Psoas muscle (tissue), 8 donors: Measurements from ENCODE around the gene MAST2. TPM values are rescaled to one million over a fixed set of nuclear protein-coding genes. Genes with fewer than 3 reads are reported as not detected.
A peak's percentile ranks its signal among the peaks of the same experiment; 100 is the strongest.

Experiments used
- ATAC-seq, 4 donors: fragments of 200-7000 bp; cut with Tn5 transposase; one replicate each; pipeline ENCODE4 v1.9.1; 2020; ENCODE audit warnings: moderate library complexity in 3 of 4, mild to moderate bottlenecking in 2 of 4
- DNase-seq, 2 donors: peaks; one replicate each; pipeline ENCODE4 v3.0.0-alpha.2; 2020
- H3K27ac ChIP-seq: fragments of 200-600 bp; one replicate; pipeline ENCODE4 v1.8.0; 2022
- H3K27me3 ChIP-seq, 3 donors: fragments of 200-600 bp in 1 of 3; one replicate each; pipeline versions ENCODE4 v1.6.1 to v1.8.0; 2013 to 2022; ENCODE audit warnings: low read length in 2 of 3, mild to moderate bottlenecking in 2 of 3, moderate library complexity in 1 of 3; ENCODE audit not compliant: insufficient read depth in 3 of 3
- H3K36me3 ChIP-seq, 2 donors: fragments of 200-600 bp in 1 of 2; one replicate each; pipeline versions ENCODE4 v1.6.1 to v1.8.0; 2013 to 2022; ENCODE audit warnings: low read depth in 1 of 2, mild to moderate bottlenecking in 1 of 2, moderate library complexity in 1 of 2; ENCODE audit not compliant: insufficient read depth in 1 of 2
- H3K4me1 ChIP-seq: fragments of 200-600 bp; one replicate; pipeline ENCODE4 v1.8.0; 2022
- H3K4me3 ChIP-seq: fragments of 200-600 bp; one replicate; pipeline ENCODE4 v1.8.0; 2022; ENCODE audit warnings: mild to moderate bottlenecking
- H3K9me3 ChIP-seq: fragments of 200-600 bp; one replicate; pipeline ENCODE4 v1.8.0; 2022
- WGBS, 3 donors: extraction: QIAGEN DNeasy Blood & Tissue Kit; methylation state at CpG; one replicate each; pipeline versions ENCODE4 v1.1.6 to v1.1.7; 2013; 5-methylcytosine and 5-hydroxymethylcytosine counted together
- intact Hi-C, 2 donors: fragments of 100-400 bp; cut with DNase I; formaldehyde crosslinking; loops; one replicate each; pipeline versions ENCODE4 v1.11.0 to v1.14.2; 2022
- polyA plus RNA-seq, 3 donors: library from polyadenylated mRNA; stranded (reverse); fragments of 200-250 nt; gene quantifications; one replicate each; pipeline ENCODE4 v1.2.3, GENCODE V29; 2013
- total RNA-seq, 4 donors: library from RNA; stranded (reverse); fragmentation: NEBNext Ultra II Directional in 2 of 4; extraction: Animal tissue kit (Norgen Biotek cat#: 25700) in 2 of 4; gene quantifications; one replicate each; pipeline versions ENCODE4 v1.2.1 to v1.2.4, GENCODE V29; 2021 to 2023
- TF ChIP-seq, protein P1 (sequence below): fragments of 200-600 bp; IDR thresholded peaks from one replicate; pipeline ENCODE4 v1.8.0; 2022; ENCODE audit warnings: antibody characterized with exemption
- donor health status: healthy with polysubstance abuse.
- donor health status: DM: no; HTN: no; CAD: no; lungs with moderate emphysema.
- donor health status: Bipolar disorder and iron deficiency.
- donor health status: healthy.
- donor health status: DM: yes; HTN: yes; CAD: no.
- donor health status: DM: no; HTN: no; CAD: no.
- donor health status: DM: no; HTN: no; CAD: no.
- donor health status: DM: yes; HTN: yes; CAD: no.

The MAST2 gene
- total and polyA plus RNA-seq, 7 donors: 97.8 to 266 (median 159) TPM

DNA sequence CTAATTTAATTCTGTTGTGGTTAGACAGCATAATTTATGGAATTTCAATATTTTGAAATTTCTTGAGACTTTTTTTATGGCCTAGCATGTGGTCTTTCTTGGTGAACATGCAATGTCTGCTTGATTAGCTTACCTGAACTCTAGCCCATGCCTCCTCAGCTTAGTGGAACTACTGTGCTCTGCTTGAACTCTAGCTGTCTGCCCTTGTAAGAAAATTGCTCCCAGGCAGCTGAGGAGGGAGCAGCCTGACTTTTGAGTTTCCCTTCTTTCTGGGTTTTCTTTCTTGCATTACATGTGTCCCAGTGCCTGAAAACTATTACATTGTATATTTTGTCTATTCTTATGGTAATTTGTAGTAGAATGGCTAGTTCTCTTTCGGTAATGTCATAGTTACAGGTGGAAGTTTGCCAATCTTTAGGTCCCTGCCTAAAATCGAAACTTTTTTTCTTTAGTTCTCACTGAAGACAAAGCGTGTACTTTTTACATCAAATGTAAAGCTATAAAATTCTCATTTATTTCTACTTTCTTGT, 105.3 kb downstream of the MAST2 start:
- H3K4me1 ChIP-seq: peaks cover 46% of the 10 kb centered on the region
- WGBS, 3 donors: 80 to 84% (median 81%) methylated on average over 3 of the region's 3 CpGs
- TF ChIP-seq, protein P1, sequence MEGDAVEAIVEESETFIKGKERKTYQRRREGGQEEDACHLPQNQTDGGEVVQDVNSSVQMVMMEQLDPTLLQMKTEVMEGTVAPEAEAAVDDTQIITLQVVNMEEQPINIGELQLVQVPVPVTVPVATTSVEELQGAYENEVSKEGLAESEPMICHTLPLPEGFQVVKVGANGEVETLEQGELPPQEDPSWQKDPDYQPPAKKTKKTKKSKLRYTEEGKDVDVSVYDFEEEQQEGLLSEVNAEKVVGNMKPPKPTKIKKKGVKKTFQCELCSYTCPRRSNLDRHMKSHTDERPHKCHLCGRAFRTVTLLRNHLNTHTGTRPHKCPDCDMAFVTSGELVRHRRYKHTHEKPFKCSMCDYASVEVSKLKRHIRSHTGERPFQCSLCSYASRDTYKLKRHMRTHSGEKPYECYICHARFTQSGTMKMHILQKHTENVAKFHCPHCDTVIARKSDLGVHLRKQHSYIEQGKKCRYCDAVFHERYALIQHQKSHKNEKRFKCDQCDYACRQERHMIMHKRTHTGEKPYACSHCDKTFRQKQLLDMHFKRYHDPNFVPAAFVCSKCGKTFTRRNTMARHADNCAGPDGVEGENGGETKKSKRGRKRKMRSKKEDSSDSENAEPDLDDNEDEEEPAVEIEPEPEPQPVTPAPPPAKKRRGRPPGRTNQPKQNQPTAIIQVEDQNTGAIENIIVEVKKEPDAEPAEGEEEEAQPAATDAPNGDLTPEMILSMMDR: no peak
- ATAC-seq: no peak
- H3K4me3 ChIP-seq: no peak overlapping the region
- intact Hi-C loops: no loop called here
- H3K36me3 ChIP-seq: no peaks in the 10 kb centered on the region
- H3K9me3 ChIP-seq: no peaks in the 10 kb centered on the region
- no peak overlapping the region for H3K27ac ChIP-seq
- no peaks in the 10 kb centered on the region for H3K27me3 ChIP-seq
- DNase-seq: no peak

DNA sequence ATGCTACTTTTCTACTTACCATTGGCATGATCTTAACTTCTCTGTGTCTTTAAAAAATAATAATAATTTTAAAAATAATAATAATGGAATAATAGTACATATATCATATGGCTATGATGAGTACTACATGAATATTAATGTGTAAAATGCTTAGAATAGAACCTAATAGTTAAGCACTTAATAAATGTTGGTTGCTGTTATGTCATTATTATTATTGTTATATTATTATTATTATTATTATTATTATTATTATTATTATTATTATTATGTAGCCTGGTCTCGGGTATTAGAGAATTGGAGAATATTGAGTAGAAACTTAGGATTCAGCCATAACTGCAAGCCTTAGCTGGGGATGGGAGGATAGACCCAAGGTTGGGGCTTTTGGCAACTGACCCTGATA, 108.2 kb downstream of the MAST2 start:
- intact Hi-C loops: loop anchor here in 1 of 2 donors (5.0 kb wide), 1 partner anchor 46 kb away; no protein-coding TSS in a partner anchor
- TF ChIP-seq, protein P1: no peak
- WGBS, 3 donors: 95 to 100% (median 100%) methylated on average over 1 of the region's 1 CpG
- no peak for ATAC-seq
- DNase-seq: no peak
- no peak overlapping the region for H3K4me3 ChIP-seq
- no peaks in the 10 kb centered on the region for H3K27me3 ChIP-seq
- no peaks in the 10 kb centered on the region for H3K36me3 ChIP-seq
- H3K9me3 ChIP-seq: no peaks in the 10 kb centered on the region
- peak overlapping the region; percentile 86 for H3K27ac ChIP-seq
- peaks cover 46% of the 10 kb centered on the region for H3K4me1 ChIP-seq

DNA sequence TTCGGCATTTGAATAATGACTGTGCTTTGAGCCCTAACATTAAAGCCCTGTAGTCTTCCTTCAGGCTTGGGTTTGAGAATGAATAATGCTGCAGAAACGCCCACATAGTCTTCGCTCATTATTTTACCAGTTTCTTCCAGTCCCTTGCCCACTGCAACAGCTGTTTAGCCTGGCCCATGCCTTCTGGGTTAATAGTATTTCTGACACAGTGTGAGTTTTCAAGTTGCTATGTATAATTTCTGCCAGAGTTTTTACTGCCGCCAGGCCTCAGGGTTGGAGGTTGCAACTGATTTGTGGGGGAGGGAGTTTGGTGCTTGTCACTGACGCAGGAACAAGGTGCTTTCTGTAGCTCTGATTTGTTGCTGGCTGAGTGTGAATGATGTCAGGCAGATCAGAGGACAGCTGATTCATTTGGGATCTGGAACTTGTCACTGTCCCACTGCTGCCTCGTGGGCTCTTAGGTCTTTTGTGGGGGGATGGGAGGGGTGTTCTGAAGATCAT, 109.8 kb downstream of the MAST2 start:
- Histone ChIP-seq H3K9me3 (no peaks in the 10 kb centered on the region), H3K36me3 (peaks cover 0 to 14% of the 10 kb centered on the region in 2 donors), H3K27me3 (no peaks in the 10 kb centered on the region), H3K4me1 (peaks cover 50% of the 10 kb centered on the region), H3K27ac (peak overlapping the region; percentile 86), H3K4me3 (peak overlapping the region; percentile 75)
- peak; percentile 88 to 92 (median 90) for ATAC-seq
- peak; percentile 57 to 83 for DNase-seq
- intact Hi-C loops: loop anchor here in 1 of 2 donors (5.0 kb wide), 1 partner anchor 44 kb away; no protein-coding TSS in a partner anchor
- TF ChIP-seq, protein P1: no peak
- WGBS, 3 donors: 27 to 36% (median 31%) methylated on average over 6 of the region's 6 CpGs

DNA sequence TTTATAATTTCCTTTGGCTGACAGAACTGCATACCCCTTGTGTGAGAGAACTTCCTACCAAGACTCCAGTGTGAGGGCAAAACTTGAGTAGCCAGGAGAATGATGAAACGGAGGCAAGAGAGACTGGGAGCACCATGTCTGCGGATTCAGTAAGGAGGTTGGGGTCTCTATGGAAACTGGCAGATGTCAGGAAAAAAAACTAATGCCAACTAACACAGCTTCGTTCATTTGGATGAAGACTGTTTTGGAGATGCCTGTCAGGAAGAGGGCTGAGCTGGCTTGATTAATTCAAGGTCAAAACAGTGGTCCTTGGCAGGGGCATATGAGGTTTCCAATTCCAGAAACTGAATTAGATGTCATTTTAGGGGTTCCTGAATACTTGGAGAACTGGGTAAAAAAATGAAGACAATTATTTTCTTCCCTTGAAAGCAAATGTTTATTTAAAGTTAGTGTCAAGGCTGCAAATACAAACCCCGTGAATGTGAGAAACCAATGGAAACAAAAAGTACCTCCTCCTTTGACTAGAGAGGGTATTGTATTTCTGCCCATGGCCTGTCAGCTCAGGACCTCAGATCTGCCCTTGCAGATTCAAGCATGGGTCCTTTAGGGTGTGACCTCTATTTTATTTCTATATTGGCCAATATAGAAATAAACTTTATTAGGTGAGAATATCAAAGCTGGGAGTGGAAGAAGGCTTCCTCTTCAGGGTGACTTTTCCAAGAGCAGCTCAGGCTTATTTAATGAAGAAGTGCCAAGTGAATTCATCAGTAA, 110.5 kb downstream of the MAST2 start:
- TF ChIP-seq, protein P1: no peak
- peaks cover 46% of the 10 kb centered on the region for H3K4me1 ChIP-seq
- 20 to 26% (median 26%) methylated on average over 4 of the region's 4 CpGs for WGBS, 3 donors

More for the DNA sequence above, 110.5 kb downstream of the MAST2 start:
- Histone ChIP-seq H3K36me3 (peaks cover 0 to 21% of the 10 kb centered on the region in 2 donors), H3K9me3 (no peaks in the 10 kb centered on the region), H3K27me3 (no peaks in the 10 kb centered on the region), H3K27ac (peak overlapping the region; percentile 86), H3K4me3 (peak overlapping the region; percentile 75)
- no peak for DNase-seq
- ATAC-seq: peak; percentile 54 to 78 (median 66)
- intact Hi-C loops: loop anchor here in 1 of 2 donors (5.0 kb wide), 1 partner anchor 43 kb away; no protein-coding TSS in a partner anchor
